Breast epithelium (tissue), 4 donors: Measurements from ENCODE around the gene THSD4. TPM values are rescaled to one million over a fixed set of nuclear protein-coding genes. Genes with fewer than 3 reads are reported as not detected.
"Not testable (repeated sequence)": the region's sequence is repeated elsewhere in the genome, so short reads cannot be mapped to it uniquely, and the experiment has no call there.

Experiments used
- DNase-seq, 2 donors: peaks; one replicate each; pipeline ENCODE4 v3.0.0-alpha.2; 2019; ENCODE audit warnings: low spot score in 2 of 2
- H3K27ac ChIP-seq, 2 donors: fragments of 200-600 bp; sonication (generic) in 1 of 2; one replicate each; pipeline ENCODE4 v1.5.1; 2016 to 2019; ENCODE audit warnings: mild to moderate bottlenecking in 1 of 2
- H3K27me3 ChIP-seq, 2 donors: fragments of 200-600 bp; sonication (generic) in 1 of 2; one replicate each; pipeline versions ENCODE4 v1.5.1 to v1.6.0; 2017 to 2019; ENCODE audit warnings: control low read depth in 1 of 2, mild to moderate bottlenecking in 1 of 2
- H3K36me3 ChIP-seq: fragments of 200-600 bp; one replicate; pipeline ENCODE4 v1.5.1; 2019
- H3K4me1 ChIP-seq, 2 donors: fragments of 200-600 bp; sonication (generic); one replicate each; pipeline ENCODE4 v1.5.1; 2016 to 2019; ENCODE audit warnings: control low read depth in 1 of 2
- H3K4me3 ChIP-seq, 3 donors: fragments of 200-600 bp; sonication (generic); 1 replicate in 2 of 3; 2 replicates in 1 of 3; pipeline ENCODE4 v1.5.1; 2016 to 2019; ENCODE audit warnings: mild to moderate bottlenecking in 3 of 3, moderate library complexity in 2 of 3
- H3K9me3 ChIP-seq, 2 donors: fragments of 200-600 bp; sonication (generic) in 1 of 2; one replicate each; pipeline ENCODE4 v1.5.1; 2016 to 2019; ENCODE audit warnings: control low read depth in 1 of 2
- CTCF ChIP-seq, 3 donors: fragments of 450-650 bp; IDR thresholded peaks; one replicate each; pipeline ENCODE4 v1.5.1; 2016 to 2017; ENCODE audit warnings: antibody characterized with exemption in 3 of 3, mild to moderate bottlenecking in 3 of 3, moderate library complexity in 3 of 3
- POLR2A ChIP-seq: fragments of 450-650 bp; IDR thresholded peaks from one replicate; pipeline ENCODE4 v1.6.1; 2016; ENCODE audit warnings: antibody characterized with exemption, mild to moderate bottlenecking, moderate library complexity
- POLR2AphosphoS5 ChIP-seq, 3 donors: sonication (generic); formaldehyde crosslinking; IDR thresholded peaks; one replicate each; pipeline ENCODE4 v1.6.1; 2017; ENCODE audit warnings: antibody characterized with exemption in 3 of 3
- intact Hi-C: fragments of 100-400 bp; cut with DNase I; formaldehyde crosslinking; loops from one replicate; pipeline ENCODE4 v1.15.1; 2023; ENCODE audit warnings: low total_unique reads
- total RNA-seq, 3 donors: library from RNA; depleted of rRNA; stranded (reverse); fragments of >200 nt; gene quantifications; one replicate each; pipeline ENCODE4 v1.1.0, GENCODE V29; 2016

THSD4 gene
- total RNA-seq, 3 donors from 2014 or later = 0.64 to 58.7 (median 41.3) TPM

DNA sequence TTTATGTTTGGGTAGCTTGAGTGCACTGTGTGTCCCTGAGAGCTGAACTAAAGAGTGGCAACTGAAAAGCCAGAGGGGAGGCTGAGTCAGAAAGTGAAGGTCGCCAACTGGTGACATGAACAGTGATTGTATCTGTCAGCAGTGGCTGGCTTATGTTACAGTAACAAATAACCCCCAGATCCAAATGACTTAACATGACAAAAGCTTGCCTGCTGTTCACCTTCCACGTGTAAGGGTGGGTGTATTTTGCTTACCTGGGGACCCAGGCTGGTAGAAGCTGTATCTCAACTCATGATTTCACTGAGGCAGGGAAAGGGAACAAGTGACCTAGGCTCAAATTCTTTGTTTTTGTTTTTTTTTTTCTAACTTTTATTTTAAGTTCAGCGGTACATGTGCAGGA is 147.3 kb downstream of the THSD4 start:
- TF ChIP-seq CTCF (IDR thresholded peaks at IDR 0.05) (no peak), POLR2A (no peak), POLR2AphosphoS5 (IDR thresholded peaks at IDR 0.05) (no peak)
- Histone ChIP-seq H3K27ac (no peak overlapping the region), H3K9me3 (no peaks in the 10 kb centered on the region), H3K4me1 (no peaks in the 10 kb centered on the region), H3K27me3 (no peaks in the 10 kb centered on the region), H3K4me3 (no peak overlapping the region), H3K36me3 (no peaks in the 10 kb centered on the region)
- no peak for DNase-seq
- intact Hi-C loops = no loop called here

DNA sequence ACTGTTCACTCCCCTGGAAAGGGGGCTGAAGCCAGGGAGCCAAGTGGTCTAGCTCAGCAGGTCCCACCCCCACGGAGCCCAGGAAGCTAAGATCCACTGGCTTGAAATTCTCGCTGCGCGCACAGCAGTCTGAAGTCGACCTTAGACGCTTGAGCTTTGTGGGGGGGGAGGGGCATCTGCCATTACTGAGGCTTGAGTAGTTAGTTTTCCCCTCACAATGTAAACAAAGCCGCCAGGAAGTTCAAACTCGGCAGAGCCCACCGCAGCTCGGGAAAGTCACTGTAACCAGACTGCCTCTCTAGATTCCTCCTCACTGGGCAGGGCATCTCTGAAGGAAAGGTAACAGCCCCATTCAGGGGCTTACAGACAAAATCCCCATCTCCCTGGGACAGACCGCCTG is 150.3 kb downstream of the THSD4 start:
- H3K4me3 ChIP-seq, H3K36me3 ChIP-seq, DNase-seq, H3K27me3 ChIP-seq, intact Hi-C loops, H3K4me1 ChIP-seq, H3K27ac ChIP-seq, H3K9me3 ChIP-seq: not testable (repeated sequence)

- Histone ChIP-seq H3K27me3 (no peaks in the 10 kb centered on the region), H3K9me3 (no peaks in the 10 kb centered on the region), H3K4me3 (no peak overlapping the region), H3K4me1 (no peaks in the 10 kb centered on the region), H3K27ac (no peak overlapping the region), H3K36me3 (no peaks in the 10 kb centered on the region)
- TF ChIP-seq POLR2AphosphoS5 (IDR thresholded peaks at IDR 0.05) (no peak), CTCF (IDR thresholded peaks at IDR 0.05) (no peak), POLR2A (no peak)
- DNase-seq = no peak
- intact Hi-C loops = no loop called here
Measured at GRCh38 chr15:71271327-71271726, 156.1 kb downstream of the THSD4 start.

DNA sequence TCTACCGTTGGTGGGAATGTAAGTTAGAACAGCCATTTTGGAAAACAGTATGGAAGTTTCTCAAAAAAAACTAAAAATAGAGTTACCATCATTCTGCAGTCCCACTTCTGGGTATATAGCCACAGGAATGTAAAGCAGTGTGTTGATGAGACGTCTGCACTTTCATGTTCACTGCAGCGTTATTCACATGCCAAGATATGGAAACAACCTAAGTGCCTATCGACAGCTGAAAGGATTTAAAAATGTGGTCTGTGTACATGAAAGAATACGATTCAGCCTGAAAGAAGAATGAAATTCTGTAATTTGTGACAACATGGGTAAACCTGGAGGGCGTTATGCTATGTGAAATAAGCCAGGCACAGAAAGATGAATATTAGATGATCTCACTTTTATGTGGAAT is 157.7 kb downstream of the THSD4 start:
- Histone ChIP-seq H3K27ac (no peak overlapping the region), H3K9me3 (no peaks in the 10 kb centered on the region), H3K27me3 (no peaks in the 10 kb centered on the region), H3K4me3 (no peak overlapping the region), H3K36me3 (no peaks in the 10 kb centered on the region), H3K4me1 (no peaks in the 10 kb centered on the region)
- intact Hi-C loops = no loop called here
- DNase-seq = no peak
- TF ChIP-seq POLR2AphosphoS5 (IDR thresholded peaks at IDR 0.05) = no peak
- no peak for TF ChIP-seq CTCF (IDR thresholded peaks at IDR 0.05)
- TF ChIP-seq POLR2A = no peak

- intact Hi-C loops = no loop called here
- H3K27me3 ChIP-seq = no peaks in the 10 kb centered on the region
- H3K4me3 ChIP-seq = no peak overlapping the region
- H3K4me1 ChIP-seq = peaks cover 0 to 6% of the 10 kb centered on the region in 2 donors
- TF ChIP-seq CTCF (IDR thresholded peaks at IDR 0.05) (no peak), POLR2AphosphoS5 (IDR thresholded peaks at IDR 0.05) (no peak), POLR2A (no peak)
- H3K27ac ChIP-seq = peak overlapping the region in 1 of 2 donors; percentile 20
- DNase-seq = no peak
- H3K36me3 ChIP-seq = no peaks in the 10 kb centered on the region
- no peaks in the 10 kb centered on the region for H3K9me3 ChIP-seq
Measured at GRCh38 chr15:71273731-71274447, 158.6 kb downstream of the THSD4 start.

GRCh38 chr15:71274448-71274798 is 159.2 kb downstream of the THSD4 start:
- H3K4me1 ChIP-seq = peaks cover 2 to 10% of the 10 kb centered on the region in 2 donors
- H3K27ac ChIP-seq = peak overlapping the region; percentile 1 to 20
- TF ChIP-seq POLR2AphosphoS5 (IDR thresholded peaks at IDR 0.05) = no peak
- TF ChIP-seq CTCF (IDR thresholded peaks at IDR 0.05) = no peak
- no peak for TF ChIP-seq POLR2A
- no peaks in the 10 kb centered on the region for H3K27me3 ChIP-seq
- H3K9me3 ChIP-seq = no peaks in the 10 kb centered on the region
- no peak overlapping the region for H3K4me3 ChIP-seq
- H3K36me3 ChIP-seq = no peaks in the 10 kb centered on the region
- DNase-seq = no peak
- intact Hi-C loops = no loop called here
